Measurements from ENCODE around the gene MIEF1. TPM values are rescaled to one million over a fixed set of nuclear protein-coding genes. Genes with fewer than 3 reads are reported as not detected.

MIEF1 gene
- total RNA-seq, 2 experiments from 2014 or later, result 19.8 to 20.4 TPM

- ChIA-PET POLR2A (interaction anchor here (0.6 kb wide), 1 partner anchor 46 kb away, joined by 3 read pairs; no protein-coding TSS in a partner anchor), CTCF (no interaction called here)
- H3K36me3 ChIP-seq (ENCODE audit: insufficient read depth, low read length), result no peaks in the 10 kb centered on the region
- Mint-ChIP-seq H3K4me1 (ENCODE audit: low read depth) (peaks cover 21% of the 10 kb centered on the region), H3K27me3 (peaks cover 47% of the 10 kb centered on the region), H3K4me3 (peak overlapping the region; percentile 34), H3K36me3 (ENCODE audit: low read depth) (no peaks in the 10 kb centered on the region), H3K9me3 (no peaks in the 10 kb centered on the region), H3K27ac (no peak overlapping the region)
- DNase-seq (no peak), ATAC-seq (ENCODE audit: poor library complexity) (peak; percentile 46)
- peaks cover 24 to 25% of the 10 kb centered on the region in 2 experiments for H3K27me3 ChIP-seq (ENCODE audit: control insufficient read depth in 1 of 2, insufficient read depth in 2 of 2, low read length in 2 of 2)
- H3K9me3 ChIP-seq (ENCODE audit: control insufficient read depth in 1 of 2, insufficient read depth in 1 of 2, low read length in 2 of 2), result peaks cover 0 to 20% of the 10 kb centered on the region in 2 experiments
- H3K4me1 ChIP-seq (ENCODE audit: insufficient read depth, low read length), result peaks cover 19% of the 10 kb centered on the region
- intact Hi-C loops (cut with DNase I, micrococcal nuclease), result loop anchor here in 1 of 2 experiments (5.0 kb wide), 1 partner anchor 55 kb away; no protein-coding TSS in a partner anchor
- no peak overlapping the region for H3K4me3 ChIP-seq (ENCODE audit: low read length)
- H3K27ac ChIP-seq (ENCODE audit: low read depth in 1 of 2, low read length in 2 of 2), result no peak overlapping the region
- TF ChIP-seq, protein P1, sequence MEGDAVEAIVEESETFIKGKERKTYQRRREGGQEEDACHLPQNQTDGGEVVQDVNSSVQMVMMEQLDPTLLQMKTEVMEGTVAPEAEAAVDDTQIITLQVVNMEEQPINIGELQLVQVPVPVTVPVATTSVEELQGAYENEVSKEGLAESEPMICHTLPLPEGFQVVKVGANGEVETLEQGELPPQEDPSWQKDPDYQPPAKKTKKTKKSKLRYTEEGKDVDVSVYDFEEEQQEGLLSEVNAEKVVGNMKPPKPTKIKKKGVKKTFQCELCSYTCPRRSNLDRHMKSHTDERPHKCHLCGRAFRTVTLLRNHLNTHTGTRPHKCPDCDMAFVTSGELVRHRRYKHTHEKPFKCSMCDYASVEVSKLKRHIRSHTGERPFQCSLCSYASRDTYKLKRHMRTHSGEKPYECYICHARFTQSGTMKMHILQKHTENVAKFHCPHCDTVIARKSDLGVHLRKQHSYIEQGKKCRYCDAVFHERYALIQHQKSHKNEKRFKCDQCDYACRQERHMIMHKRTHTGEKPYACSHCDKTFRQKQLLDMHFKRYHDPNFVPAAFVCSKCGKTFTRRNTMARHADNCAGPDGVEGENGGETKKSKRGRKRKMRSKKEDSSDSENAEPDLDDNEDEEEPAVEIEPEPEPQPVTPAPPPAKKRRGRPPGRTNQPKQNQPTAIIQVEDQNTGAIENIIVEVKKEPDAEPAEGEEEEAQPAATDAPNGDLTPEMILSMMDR (IDR thresholded peaks at IDR 0.05), result no peak
Observed at GRCh38 chr22:39457556-39458443, 44.3 kb upstream of the MIEF1 start.

GRCh38 chr22:39458444-39459083 is 43.5 kb upstream of the MIEF1 start:
- TF ChIP-seq, protein P1 (IDR thresholded peaks at IDR 0.05), result no peak
- no peaks in the 10 kb centered on the region for H3K36me3 Mint-ChIP-seq (ENCODE audit: low read depth)
- H3K36me3 ChIP-seq (ENCODE audit: insufficient read depth, low read length), result no peaks in the 10 kb centered on the region
- ATAC-seq (ENCODE audit: poor library complexity) (no peak), DNase-seq (no peak)
- H3K4me3 Mint-ChIP-seq, result peak overlapping the region; percentile 11
- H3K9me3 ChIP-seq (ENCODE audit: control insufficient read depth in 1 of 2, insufficient read depth in 1 of 2, low read length in 2 of 2), result peaks cover 0 to 20% of the 10 kb centered on the region in 2 experiments
- peaks cover 19% of the 10 kb centered on the region for H3K4me1 ChIP-seq (ENCODE audit: insufficient read depth, low read length)
- H3K27ac ChIP-seq (ENCODE audit: low read depth in 1 of 2, low read length in 2 of 2), result no peak overlapping the region
- H3K27me3 ChIP-seq (ENCODE audit: control insufficient read depth in 1 of 2, insufficient read depth in 2 of 2, low read length in 2 of 2), result peaks cover 24 to 25% of the 10 kb centered on the region in 2 experiments
- no peak overlapping the region for H3K4me3 ChIP-seq (ENCODE audit: low read length)
- POLR2A ChIA-PET, result no interaction called here
- peaks cover 47% of the 10 kb centered on the region for H3K27me3 Mint-ChIP-seq
- peaks cover 21% of the 10 kb centered on the region for H3K4me1 Mint-ChIP-seq (ENCODE audit: low read depth)
- intact Hi-C loops (cut with DNase I, micrococcal nuclease), result loop anchor here in 1 of 2 experiments (5.0 kb wide), 1 partner anchor 56 kb away; no protein-coding TSS in a partner anchor
- H3K27ac Mint-ChIP-seq, result no peak overlapping the region
- CTCF ChIA-PET, result no interaction called here
- H3K9me3 Mint-ChIP-seq, result no peaks in the 10 kb centered on the region

GRCh38 chr22:39459681-39460080 is 42.4 kb upstream of the MIEF1 start:
- no peak overlapping the region for H3K27ac ChIP-seq (ENCODE audit: low read depth in 1 of 2, low read length in 2 of 2)
- H3K27ac Mint-ChIP-seq, result no peak overlapping the region
- peaks cover 17% of the 10 kb centered on the region for H3K4me1 Mint-ChIP-seq (ENCODE audit: low read depth)
- no peaks in the 10 kb centered on the region for H3K36me3 ChIP-seq (ENCODE audit: insufficient read depth, low read length)
- peaks cover 19% of the 10 kb centered on the region for H3K4me1 ChIP-seq (ENCODE audit: insufficient read depth, low read length)
- ATAC-seq (ENCODE audit: poor library complexity), result no peak
- H3K27me3 Mint-ChIP-seq, result peaks cover 39% of the 10 kb centered on the region
- no peak for DNase-seq
- peaks cover 0 to 20% of the 10 kb centered on the region in 2 experiments for H3K9me3 ChIP-seq (ENCODE audit: control insufficient read depth in 1 of 2, insufficient read depth in 1 of 2, low read length in 2 of 2)
- TF ChIP-seq, protein P1 (IDR thresholded peaks at IDR 0.05), result no peak
- POLR2A ChIA-PET, result no interaction called here
- H3K4me3 Mint-ChIP-seq, result no peak overlapping the region
- no peaks in the 10 kb centered on the region for H3K9me3 Mint-ChIP-seq
- intact Hi-C loops (cut with DNase I, micrococcal nuclease), result loop anchor here in 1 of 2 experiments (5.0 kb wide), 1 partner anchor 57 kb away; no protein-coding TSS in a partner anchor
- no peaks in the 10 kb centered on the region for H3K36me3 Mint-ChIP-seq (ENCODE audit: low read depth)
- H3K27me3 ChIP-seq (ENCODE audit: control insufficient read depth in 1 of 2, insufficient read depth in 2 of 2, low read length in 2 of 2), result peaks cover 24 to 25% of the 10 kb centered on the region in 2 experiments
- CTCF ChIA-PET, result no interaction called here
- H3K4me3 ChIP-seq (ENCODE audit: low read length), result no peak overlapping the region
